Natural killer cell (primary cell): ENCODE measurements around the gene ZNF184. TPM values are rescaled to one million over a fixed set of nuclear protein-coding genes. Genes with fewer than 3 reads are reported as not detected.

Experiments used
- ATAC-seq, 3 donors: fragments of 150-1000 bp in 2 of 3; fragments of 200-7000 bp in 1 of 3; cut with Tn5 transposase; 1 replicate in 1 of 3; 2 replicates in 2 of 3; pipeline ENCODE4 v1.10.0; 2021; ENCODE audit warnings: mild to moderate bottlenecking in 2 of 3, moderate library complexity in 2 of 3
- DNase-seq, 2 donors: peaks; one replicate each; pipeline versions ENCODE4 v3.0.0 to v3.0.0-alpha.2; 2013 to 2021; ENCODE audit warnings: mixed read lengths in 1 of 2
- H3K27ac ChIP-seq: one replicate; pipeline ENCODE4 v1.5.1; 2013; ENCODE audit warnings: mild to moderate bottlenecking, low read length
- H3K27me3 ChIP-seq: one replicate; pipeline ENCODE4 v1.6.1; 2013; ENCODE audit warnings: low read length; ENCODE audit not compliant: control insufficient read depth, insufficient read depth
- H3K36me3 ChIP-seq: one replicate; pipeline ENCODE4 v1.6.1; 2013; ENCODE audit warnings: low read length; ENCODE audit not compliant: control insufficient read depth, insufficient read depth
- H3K4me1 ChIP-seq: one replicate; pipeline ENCODE4 v1.6.1; 2013; ENCODE audit warnings: low read length; ENCODE audit not compliant: control insufficient read depth, insufficient read depth
- H3K4me3 ChIP-seq: one replicate; pipeline ENCODE4 v1.5.1; 2013; ENCODE audit warnings: low read length
- H3K9me3 ChIP-seq: one replicate; pipeline ENCODE4 v1.6.1; 2013; ENCODE audit warnings: low read length; ENCODE audit not compliant: control insufficient read depth, insufficient read depth
- H3K27ac Mint-ChIP-seq, 2 donors: one replicate each; pipeline ENCODE4 v1.8.0; 2022; ENCODE audit warnings: mild to moderate bottlenecking in 2 of 2, mixed read lengths in 2 of 2, moderate library complexity in 1 of 2
- H3K27me3 Mint-ChIP-seq, 2 donors: one replicate each; pipeline ENCODE4 v1.8.0; 2022; ENCODE audit warnings: low read depth in 2 of 2, mixed read lengths in 2 of 2
- H3K36me3 Mint-ChIP-seq: one replicate; pipeline ENCODE4 v1.8.0; 2022; ENCODE audit warnings: mixed read lengths
- H3K4me1 Mint-ChIP-seq, 2 donors: one replicate each; pipeline ENCODE4 v1.8.0; 2022; ENCODE audit warnings: mixed read lengths in 2 of 2
- H3K4me3 Mint-ChIP-seq: one replicate; pipeline ENCODE4 v1.8.0; 2022; ENCODE audit warnings: mild to moderate bottlenecking, moderate library complexity, mixed read lengths
- H3K9me3 Mint-ChIP-seq, 2 donors: one replicate each; pipeline ENCODE4 v1.8.0; 2022; ENCODE audit warnings: mixed read lengths in 2 of 2
- WGBS: methylation state at CpG from one replicate; pipeline ENCODE4 v1.1.7; 2013; ENCODE audit warnings: missing lambda C conversion rate; ENCODE audit not compliant: insufficient coverage; 5-methylcytosine and 5-hydroxymethylcytosine counted together
- intact Hi-C: fragments of 100-400 bp; cut with micrococcal nuclease; formaldehyde crosslinking; loops from one replicate; pipeline ENCODE4 v1.14.2; 2022
- total RNA-seq, 4 donors: library from RNA; stranded (reverse); fragments of 120-200 nt in 1 of 4; gene quantifications; one replicate each; pipeline versions ENCODE4 v1.2.3 to v1.2.4, GENCODE V29; 2013 to 2022
- TF ChIP-seq, protein P1 (sequence below): fragments of 200-600 bp; IDR thresholded peaks from one replicate; pipeline ENCODE4 v1.8.0; 2022; ENCODE audit warnings: antibody characterized with exemption

Gene ZNF184
- total RNA-seq, 3 donors from 2014 or later (not counting 1 experiment from before 2014, with no cell fraction given) = 12.8 to 21.7 (median 16.2) TPM

DNA sequence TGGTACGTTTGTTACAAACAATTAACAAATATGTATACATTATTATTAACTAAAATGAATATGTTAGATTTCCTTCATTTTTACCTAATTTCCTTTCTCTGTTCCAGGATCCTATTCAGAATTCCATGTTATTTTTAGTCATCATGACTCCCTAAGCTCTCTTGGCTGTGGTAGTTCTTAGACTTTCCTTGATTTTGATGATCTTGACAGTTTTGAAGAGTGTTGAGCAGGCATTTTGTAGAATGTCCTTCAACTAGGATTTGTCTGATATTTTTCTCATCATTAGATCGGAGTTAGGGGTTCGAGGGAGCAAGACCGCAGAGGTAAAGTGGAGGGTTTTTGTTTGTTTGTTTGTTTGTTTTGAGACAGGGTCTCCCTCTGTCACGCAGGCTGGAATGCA lies 44.3 kb upstream of the ZNF184 start:
- peaks cover 11% of the 10 kb centered on the region for H3K4me1 ChIP-seq
- ATAC-seq = no peak
- Mint-ChIP-seq H3K9me3 (no peaks in the 10 kb centered on the region), H3K4me3 (no peak overlapping the region), H3K4me1 (peaks cover 16 to 17% of the 10 kb centered on the region in 2 donors), H3K27ac (no peak overlapping the region), H3K27me3 (peaks cover 35 to 53% of the 10 kb centered on the region in 2 donors), H3K36me3 (no peaks in the 10 kb centered on the region)
- no peak overlapping the region for H3K4me3 ChIP-seq
- 92% methylated on average over 4 of the region's 5 CpGs for WGBS
- intact Hi-C loops = loop anchor here (5.0 kb wide), 2 partner anchors 290 to 360 kb away; a partner anchor contains a TSS
- H3K36me3 ChIP-seq = no peaks in the 10 kb centered on the region
- TF ChIP-seq, protein P1, sequence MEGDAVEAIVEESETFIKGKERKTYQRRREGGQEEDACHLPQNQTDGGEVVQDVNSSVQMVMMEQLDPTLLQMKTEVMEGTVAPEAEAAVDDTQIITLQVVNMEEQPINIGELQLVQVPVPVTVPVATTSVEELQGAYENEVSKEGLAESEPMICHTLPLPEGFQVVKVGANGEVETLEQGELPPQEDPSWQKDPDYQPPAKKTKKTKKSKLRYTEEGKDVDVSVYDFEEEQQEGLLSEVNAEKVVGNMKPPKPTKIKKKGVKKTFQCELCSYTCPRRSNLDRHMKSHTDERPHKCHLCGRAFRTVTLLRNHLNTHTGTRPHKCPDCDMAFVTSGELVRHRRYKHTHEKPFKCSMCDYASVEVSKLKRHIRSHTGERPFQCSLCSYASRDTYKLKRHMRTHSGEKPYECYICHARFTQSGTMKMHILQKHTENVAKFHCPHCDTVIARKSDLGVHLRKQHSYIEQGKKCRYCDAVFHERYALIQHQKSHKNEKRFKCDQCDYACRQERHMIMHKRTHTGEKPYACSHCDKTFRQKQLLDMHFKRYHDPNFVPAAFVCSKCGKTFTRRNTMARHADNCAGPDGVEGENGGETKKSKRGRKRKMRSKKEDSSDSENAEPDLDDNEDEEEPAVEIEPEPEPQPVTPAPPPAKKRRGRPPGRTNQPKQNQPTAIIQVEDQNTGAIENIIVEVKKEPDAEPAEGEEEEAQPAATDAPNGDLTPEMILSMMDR = no peak
- H3K27ac ChIP-seq = no peak overlapping the region
- DNase-seq = no peak
- peaks cover 16% of the 10 kb centered on the region for H3K27me3 ChIP-seq
- H3K9me3 ChIP-seq = no peaks in the 10 kb centered on the region

DNA sequence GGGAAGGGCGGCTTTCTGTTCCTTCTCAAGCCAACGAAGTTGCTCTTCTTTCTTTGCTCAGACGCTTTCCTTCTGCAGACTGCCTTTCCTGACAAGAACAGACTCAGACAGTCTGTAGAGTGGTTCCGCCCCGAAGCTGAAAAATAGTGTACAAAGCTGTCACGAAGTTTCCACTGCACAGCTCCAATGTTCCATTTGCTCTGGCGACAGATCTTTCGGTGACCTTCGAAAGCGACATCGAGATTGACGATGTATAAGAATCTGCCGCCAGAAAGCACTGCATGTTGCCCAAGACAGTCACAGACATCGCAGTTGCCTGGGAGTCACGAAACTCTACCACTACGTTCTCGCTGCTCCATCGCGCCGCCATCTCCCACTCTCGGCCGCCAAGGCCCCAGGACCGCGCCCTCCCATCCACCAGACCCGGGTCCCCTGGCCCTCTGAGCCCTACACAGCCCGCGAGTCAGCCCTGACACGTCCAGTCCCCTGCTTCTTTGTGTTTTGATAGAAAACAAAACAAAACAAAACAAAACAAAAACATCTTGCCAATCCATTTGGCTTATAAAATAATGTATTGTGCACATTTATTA lies 42.1 kb upstream of the ZNF184 start:
- ATAC-seq (no peak), DNase-seq (no peak)
- H3K9me3 ChIP-seq = no peaks in the 10 kb centered on the region
- Mint-ChIP-seq H3K9me3 (no peaks in the 10 kb centered on the region), H3K4me3 (no peak overlapping the region), H3K27me3 (peaks cover 49 to 74% of the 10 kb centered on the region in 2 donors), H3K36me3 (no peaks in the 10 kb centered on the region), H3K27ac (no peak overlapping the region), H3K4me1 (peaks cover 16 to 17% of the 10 kb centered on the region in 2 donors)
- TF ChIP-seq, protein P1 = no peak
- H3K27ac ChIP-seq = no peak overlapping the region
- peaks cover 11% of the 10 kb centered on the region for H3K4me1 ChIP-seq
- peaks cover 22% of the 10 kb centered on the region for H3K27me3 ChIP-seq
- 46% methylated on average over 28 of the region's 28 CpGs for WGBS
- H3K4me3 ChIP-seq = no peak overlapping the region
- intact Hi-C loops = loop anchor here (5.0 kb wide), 2 partner anchors 292 to 358 kb away; a partner anchor contains a TSS
- no peaks in the 10 kb centered on the region for H3K36me3 ChIP-seq

GRCh38 chr6:27512525-27512924 lies 39.6 kb upstream of the ZNF184 start:
- no peak overlapping the region for H3K4me3 Mint-ChIP-seq
- H3K4me3 ChIP-seq = no peak overlapping the region
- intact Hi-C loops = no loop called here
- no peaks in the 10 kb centered on the region for H3K9me3 Mint-ChIP-seq
- H3K27me3 ChIP-seq = peaks cover 24% of the 10 kb centered on the region
- WGBS = 89% methylated on average over 2 of the region's 2 CpGs
- H3K27ac Mint-ChIP-seq = no peak overlapping the region
- no peaks in the 10 kb centered on the region for H3K4me1 Mint-ChIP-seq
- TF ChIP-seq, protein P1 = no peak
- no peak overlapping the region for H3K27ac ChIP-seq
- no peaks in the 10 kb centered on the region for H3K9me3 ChIP-seq
- H3K36me3 Mint-ChIP-seq = no peaks in the 10 kb centered on the region
- H3K27me3 Mint-ChIP-seq = peaks cover 58 to 86% of the 10 kb centered on the region in 2 donors
- H3K36me3 ChIP-seq = no peaks in the 10 kb centered on the region
- DNase-seq (no peak), ATAC-seq (no peak)
- H3K4me1 ChIP-seq = no peaks in the 10 kb centered on the region
